Fibroblast of the aortic adventitia (primary cell): Measurements from ENCODE around the gene CA10. TPM values are rescaled to one million over a fixed set of nuclear protein-coding genes. Genes with fewer than 3 reads are reported as not detected.

Experiments
- DNase-seq: peaks from one replicate; pipeline ENCODE4 v3.0.0-alpha.2; 2010; ENCODE audit warnings: low read depth
- H3K4me3 ChIP-seq: 2 replicates; pipeline ENCODE4 v1.5.1; 2011; ENCODE audit warnings: low read depth, mild to moderate bottlenecking, control low read depth, low read length, moderate library complexity
- CTCF ChIP-seq: IDR thresholded peaks from 2 replicates; pipeline ENCODE4 v1.5.1; 2011; ENCODE audit warnings: mild to moderate bottlenecking, low read length, control low read depth, inconsistent platforms; ENCODE audit not compliant: insufficient read depth
- total RNA-seq: library from RNA; depleted of rRNA; stranded (reverse); fragments of >200 nt; gene quantifications from 2 replicates; pipeline ENCODE4 v1.2.3, GENCODE V29; 2012; ENCODE audit warnings: low replicate concordance

Gene CA10
- total RNA-seq, 1 donor, result not detected

- no peak overlapping the region for H3K4me3 ChIP-seq
- TF ChIP-seq CTCF, result no peak
- DNase-seq, result no peak
Observed at GRCh38 chr17:51692917-51693316, 465.6 kb downstream of the CA10 start.

GRCh38 chr17:51687887-51688286, 470.6 kb downstream of the CA10 start:
- no peak for TF ChIP-seq CTCF
- no peak overlapping the region for H3K4me3 ChIP-seq
- no peak for DNase-seq

- no peak for DNase-seq
- no peak for TF ChIP-seq CTCF
- H3K4me3 ChIP-seq, result no peak overlapping the region
Observed at GRCh38 chr17:51685287-51685909, 473.1 kb downstream of the CA10 start.

GRCh38 chr17:51684214-51684613, 474.3 kb downstream of the CA10 start:
- DNase-seq, result no peak
- no peak overlapping the region for H3K4me3 ChIP-seq
- no peak for TF ChIP-seq CTCF

- H3K4me3 ChIP-seq, result no peak overlapping the region
- no peak for DNase-seq
- no peak for TF ChIP-seq CTCF
Observed at GRCh38 chr17:51683291-51683690, 475.2 kb downstream of the CA10 start.

GRCh38 chr17:51682115-51682514, 476.4 kb downstream of the CA10 start:
- no peak for DNase-seq
- no peak for TF ChIP-seq CTCF
- no peak overlapping the region for H3K4me3 ChIP-seq

GRCh38 chr17:51677875-51678274, 480.6 kb downstream of the CA10 start:
- DNase-seq, result no peak
- TF ChIP-seq CTCF, result no peak
- H3K4me3 ChIP-seq, result no peak overlapping the region
